Head of caudate nucleus (tissue), 42 donors: ENCODE data around the gene NLRC3.
A peak's percentile ranks its signal among the peaks of the same experiment; 100 is the strongest.

Experiments used
- DNase-seq, 42 donors: peaks; one replicate each; pipeline versions ENCODE4 v3.0.0 to v3.0.0-alpha.2; 2020 to 2021; ENCODE audit warnings: mixed read lengths in 7 of 42
- intact Hi-C: fragments of 100-400 bp; cut with DNase I; formaldehyde crosslinking; loops from one replicate; pipeline ENCODE4 v1.15.0; 2022

The NLRC3 gene

GRCh38 chr16:3501783-3502400, 75.3 kb downstream of the NLRC3 start:
- peak in 2 of 42 donors; percentile 16 for DNase-seq

GRCh38 chr16:3501412-3501761, 75.8 kb downstream of the NLRC3 start:
- DNase-seq: peak in 2 of 42 donors; percentile 8 to 27
- intact Hi-C loops: loop anchor here (2.0 to 5.0 kb wide), 2 partner anchors 44 to 237 kb away; no protein-coding TSS in a partner anchor

More at GRCh38 chr16:3501783-3502400, 75.3 kb downstream of the NLRC3 start:
- intact Hi-C loops: loop anchor here (2.0 to 5.0 kb wide), 2 partner anchors 45 to 237 kb away; no protein-coding TSS in a partner anchor

GRCh38 chr16:3498988-3499387, 78.2 kb downstream of the NLRC3 start:
- DNase-seq: peak in 1 of 42 donors; percentile 33
- intact Hi-C loops: no loop called here

GRCh38 chr16:3497771-3498170, 79.4 kb downstream of the NLRC3 start:
- intact Hi-C loops: no loop called here
- no peak for DNase-seq

- DNase-seq: peak in 2 of 42 donors; percentile 26 to 37
- intact Hi-C loops: no loop called here
Observed at GRCh38 chr16:3496386-3496785, 80.8 kb downstream of the NLRC3 start.

GRCh38 chr16:3495176-3495575, 82.0 kb downstream of the NLRC3 start, which contains the start of gene C16orf90:
Gene C16orf90, minus strand, starts transcription at chr16:3495489. Its CDS starts 68 bp downstream, at chr16:3495421.
- intact Hi-C loops: no loop called here
- peak in 1 of 42 donors; percentile 7 for DNase-seq

GRCh38 chr16:3494386-3494973, 82.7 kb downstream of the NLRC3 start:
- intact Hi-C loops: no loop called here
- peak in 1 of 42 donors; percentile 2 for DNase-seq

GRCh38 chr16:3492356-3492755, 84.8 kb downstream of the NLRC3 start:
- intact Hi-C loops: no loop called here
- peak in 1 of 42 donors; percentile 24 for DNase-seq

GRCh38 chr16:3490911-3491629, 86.1 kb downstream of the NLRC3 start:
- intact Hi-C loops: no loop called here
- DNase-seq: no peak
